ENCODE data around the gene ANKS6.

GRCh38 chr9:98791608-98792490 lies 4.5 kb downstream of the ANKS6 start:
- TF ChIP-seq SIN3A (IDR thresholded peaks at IDR 0.05; ENCODE audit: borderline replicate concordance, insufficient read depth, low read length) (no peak), POLR2AphosphoS5 (IDR thresholded peaks at IDR 0.05; ENCODE audit: low read depth, low read length) (no peak), TAF1 (IDR thresholded peaks at IDR 0.05; ENCODE audit: borderline replicate concordance, insufficient read depth, low read length) (no peak)
- TF ChIP-seq, protein P1, sequence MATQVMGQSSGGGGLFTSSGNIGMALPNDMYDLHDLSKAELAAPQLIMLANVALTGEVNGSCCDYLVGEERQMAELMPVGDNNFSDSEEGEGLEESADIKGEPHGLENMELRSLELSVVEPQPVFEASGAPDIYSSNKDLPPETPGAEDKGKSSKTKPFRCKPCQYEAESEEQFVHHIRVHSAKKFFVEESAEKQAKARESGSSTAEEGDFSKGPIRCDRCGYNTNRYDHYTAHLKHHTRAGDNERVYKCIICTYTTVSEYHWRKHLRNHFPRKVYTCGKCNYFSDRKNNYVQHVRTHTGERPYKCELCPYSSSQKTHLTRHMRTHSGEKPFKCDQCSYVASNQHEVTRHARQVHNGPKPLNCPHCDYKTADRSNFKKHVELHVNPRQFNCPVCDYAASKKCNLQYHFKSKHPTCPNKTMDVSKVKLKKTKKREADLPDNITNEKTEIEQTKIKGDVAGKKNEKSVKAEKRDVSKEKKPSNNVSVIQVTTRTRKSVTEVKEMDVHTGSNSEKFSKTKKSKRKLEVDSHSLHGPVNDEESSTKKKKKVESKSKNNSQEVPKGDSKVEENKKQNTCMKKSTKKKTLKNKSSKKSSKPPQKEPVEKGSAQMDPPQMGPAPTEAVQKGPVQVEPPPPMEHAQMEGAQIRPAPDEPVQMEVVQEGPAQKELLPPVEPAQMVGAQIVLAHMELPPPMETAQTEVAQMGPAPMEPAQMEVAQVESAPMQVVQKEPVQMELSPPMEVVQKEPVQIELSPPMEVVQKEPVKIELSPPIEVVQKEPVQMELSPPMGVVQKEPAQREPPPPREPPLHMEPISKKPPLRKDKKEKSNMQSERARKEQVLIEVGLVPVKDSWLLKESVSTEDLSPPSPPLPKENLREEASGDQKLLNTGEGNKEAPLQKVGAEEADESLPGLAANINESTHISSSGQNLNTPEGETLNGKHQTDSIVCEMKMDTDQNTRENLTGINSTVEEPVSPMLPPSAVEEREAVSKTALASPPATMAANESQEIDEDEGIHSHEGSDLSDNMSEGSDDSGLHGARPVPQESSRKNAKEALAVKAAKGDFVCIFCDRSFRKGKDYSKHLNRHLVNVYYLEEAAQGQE (IDR thresholded peaks at IDR 0.05; ENCODE audit: insufficient read depth in 1 of 2, low read depth in 2 of 2, low read length in 2 of 2), result no peak
